Transverse colon (tissue), 4 donors: ENCODE data around the gene OSBPL2. TPM values are rescaled to one million over a fixed set of nuclear protein-coding genes. Genes with fewer than 3 reads are reported as not detected.

Experiments
- DNase-seq: peaks from one replicate; pipeline ENCODE4 v3.0.0-alpha.2; 2019
- H3K27ac ChIP-seq, 4 donors: fragments of 200-600 bp; sonication (generic); 2 replicates each; pipeline ENCODE4 v1.5.1; 2016 to 2018; ENCODE audit warnings: inconsistent platforms in 4 of 4
- H3K27me3 ChIP-seq: fragments of 200-600 bp; sonication (generic); 2 replicates; pipeline ENCODE4 v1.5.1; 2017; ENCODE audit warnings: inconsistent platforms
- H3K36me3 ChIP-seq, 4 donors: fragments of 200-600 bp; sonication (generic); 2 replicates each; pipeline ENCODE4 v1.5.1; 2017 to 2019; ENCODE audit warnings: inconsistent platforms in 4 of 4
- H3K4me1 ChIP-seq, 4 donors: fragments of 200-600 bp; sonication (generic); 2 replicates each; pipeline ENCODE4 v1.5.1; 2017 to 2020; ENCODE audit warnings: inconsistent platforms in 4 of 4
- H3K4me3 ChIP-seq, 4 donors: fragments of 200-600 bp; sonication (generic); 1 replicate in 1 of 4; 2 replicates in 3 of 4; pipeline versions ENCODE4 v1.5.1 to v1.6.1; 2017 to 2019; ENCODE audit warnings: inconsistent platforms in 4 of 4
- H3K9me3 ChIP-seq, 2 donors: fragments of 200-600 bp; sonication (generic); 2 replicates each; pipeline ENCODE4 v1.5.1; 2017 to 2019; ENCODE audit warnings: inconsistent platforms in 2 of 2
- EP300 ChIP-seq: sonication (generic); formaldehyde crosslinking; IDR thresholded peaks from one replicate; pipeline ENCODE4 v1.6.1; 2017; ENCODE audit warnings: antibody characterized with exemption, low read depth
- POLR2A ChIP-seq: fragments of 450-650 bp; IDR thresholded peaks from one replicate; pipeline ENCODE4 v1.6.1; 2016; ENCODE audit warnings: antibody characterized with exemption, mild to moderate bottlenecking, moderate library complexity
- POLR2AphosphoS5 ChIP-seq, 3 donors: sonication (generic); formaldehyde crosslinking; IDR thresholded peaks; one replicate each; pipeline ENCODE4 v1.6.1; 2016; ENCODE audit warnings: antibody characterized with exemption in 3 of 3
- WGBS, 2 donors: methylation state at CpG; one replicate each; pipeline ENCODE4 v1.1.5; 2018; ENCODE audit warnings: low coverage in 1 of 2; 5-methylcytosine and 5-hydroxymethylcytosine counted together
- in situ Hi-C, 4 donors: fragments of 200-750 bp; cut with MboI; loops; one replicate each; pipeline versions ENCODE4 v1.15.0 to v1.15.1; 2017; ENCODE audit warnings: low sequenced_read_pairs in 3 of 4, low pct_ligation_motif_present in 1 of 4, low pct_unique_long_range_greater_than_20kb in 1 of 4
- intact Hi-C: fragments of 100-400 bp; cut with DNase I; formaldehyde crosslinking; loops from one replicate; pipeline ENCODE4 v1.15.1; 2023; ENCODE audit warnings: low total_unique reads
- total RNA-seq, 4 donors: library from RNA; depleted of rRNA; stranded (reverse); fragments of >200 nt; gene quantifications; one replicate each; pipeline ENCODE4 v1.1.0, GENCODE V29; 2016
- TF ChIP-seq, protein P1 (sequence below), 5 experiments: fragments of 200-600 bp in 3 of 5; fragments of 450-650 bp in 2 of 5; sonication (generic) in 3 of 5; IDR thresholded peaks; 1 replicate in 2 of 5; 2 replicates in 3 of 5; pipeline ENCODE4 v1.5.1; 2016 to 2017; ENCODE audit warnings: antibody characterized with exemption in 5 of 5, inconsistent platforms in 3 of 5, mild to moderate bottlenecking in 2 of 5, moderate library complexity in 1 of 5

OSBPL2 gene
- total RNA-seq, 4 donors from 2014 or later, result 36.2 to 101 (median 73.3) TPM

- Histone ChIP-seq H3K27ac (no peak overlapping the region), H3K36me3 (peaks cover 0 to 35% (median 11%) of the 10 kb centered on the region in 4 donors), H3K4me1 (peaks cover 15 to 23% (median 20%) of the 10 kb centered on the region in 4 donors), H3K9me3 (no peaks in the 10 kb centered on the region), H3K4me3 (no peak overlapping the region), H3K27me3 (no peaks in the 10 kb centered on the region)
- TF ChIP-seq EP300 (no peak), POLR2AphosphoS5 (IDR thresholded peaks at IDR 0.05) (no peak), POLR2A (no peak)
- TF ChIP-seq, protein P1, sequence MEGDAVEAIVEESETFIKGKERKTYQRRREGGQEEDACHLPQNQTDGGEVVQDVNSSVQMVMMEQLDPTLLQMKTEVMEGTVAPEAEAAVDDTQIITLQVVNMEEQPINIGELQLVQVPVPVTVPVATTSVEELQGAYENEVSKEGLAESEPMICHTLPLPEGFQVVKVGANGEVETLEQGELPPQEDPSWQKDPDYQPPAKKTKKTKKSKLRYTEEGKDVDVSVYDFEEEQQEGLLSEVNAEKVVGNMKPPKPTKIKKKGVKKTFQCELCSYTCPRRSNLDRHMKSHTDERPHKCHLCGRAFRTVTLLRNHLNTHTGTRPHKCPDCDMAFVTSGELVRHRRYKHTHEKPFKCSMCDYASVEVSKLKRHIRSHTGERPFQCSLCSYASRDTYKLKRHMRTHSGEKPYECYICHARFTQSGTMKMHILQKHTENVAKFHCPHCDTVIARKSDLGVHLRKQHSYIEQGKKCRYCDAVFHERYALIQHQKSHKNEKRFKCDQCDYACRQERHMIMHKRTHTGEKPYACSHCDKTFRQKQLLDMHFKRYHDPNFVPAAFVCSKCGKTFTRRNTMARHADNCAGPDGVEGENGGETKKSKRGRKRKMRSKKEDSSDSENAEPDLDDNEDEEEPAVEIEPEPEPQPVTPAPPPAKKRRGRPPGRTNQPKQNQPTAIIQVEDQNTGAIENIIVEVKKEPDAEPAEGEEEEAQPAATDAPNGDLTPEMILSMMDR (IDR thresholded peaks at IDR 0.05), result no peak
- intact Hi-C loops, result no loop called here
- no peak for DNase-seq
- WGBS, 2 donors, result 81% methylated on average over 27 of the region's 42 CpGs; no CpG with 5 or more reads in 1 of the 2 donors
- in situ Hi-C loops, result no loop called here
These were observed 69.1 kb downstream of the OSBPL2 start for GRCh38 chr20:62307226-62308101.

- no peaks in the 10 kb centered on the region for H3K27me3 ChIP-seq
- no peak overlapping the region for H3K4me3 ChIP-seq
- intact Hi-C loops (no loop called here), in situ Hi-C loops (no loop called here)
- peaks cover 0 to 35% (median 11%) of the 10 kb centered on the region in 4 donors for H3K36me3 ChIP-seq
- no peaks in the 10 kb centered on the region for H3K9me3 ChIP-seq
- WGBS, 2 donors, result 87 to 100% methylated on average over 1 to 29 of the region's 29 CpGs
- TF ChIP-seq EP300 (no peak), POLR2A (no peak), POLR2AphosphoS5 (IDR thresholded peaks at IDR 0.05) (no peak)
- TF ChIP-seq, protein P1 (IDR thresholded peaks at IDR 0.05), result no peak
- H3K4me1 ChIP-seq, result peaks cover 15 to 23% (median 20%) of the 10 kb centered on the region in 4 donors
- H3K27ac ChIP-seq, result peak overlapping the region in 1 of 4 donors; percentile 13
- DNase-seq, result no peak
These were observed 69.9 kb downstream of the OSBPL2 start for GRCh38 chr20:62308102-62308822.

DNA sequence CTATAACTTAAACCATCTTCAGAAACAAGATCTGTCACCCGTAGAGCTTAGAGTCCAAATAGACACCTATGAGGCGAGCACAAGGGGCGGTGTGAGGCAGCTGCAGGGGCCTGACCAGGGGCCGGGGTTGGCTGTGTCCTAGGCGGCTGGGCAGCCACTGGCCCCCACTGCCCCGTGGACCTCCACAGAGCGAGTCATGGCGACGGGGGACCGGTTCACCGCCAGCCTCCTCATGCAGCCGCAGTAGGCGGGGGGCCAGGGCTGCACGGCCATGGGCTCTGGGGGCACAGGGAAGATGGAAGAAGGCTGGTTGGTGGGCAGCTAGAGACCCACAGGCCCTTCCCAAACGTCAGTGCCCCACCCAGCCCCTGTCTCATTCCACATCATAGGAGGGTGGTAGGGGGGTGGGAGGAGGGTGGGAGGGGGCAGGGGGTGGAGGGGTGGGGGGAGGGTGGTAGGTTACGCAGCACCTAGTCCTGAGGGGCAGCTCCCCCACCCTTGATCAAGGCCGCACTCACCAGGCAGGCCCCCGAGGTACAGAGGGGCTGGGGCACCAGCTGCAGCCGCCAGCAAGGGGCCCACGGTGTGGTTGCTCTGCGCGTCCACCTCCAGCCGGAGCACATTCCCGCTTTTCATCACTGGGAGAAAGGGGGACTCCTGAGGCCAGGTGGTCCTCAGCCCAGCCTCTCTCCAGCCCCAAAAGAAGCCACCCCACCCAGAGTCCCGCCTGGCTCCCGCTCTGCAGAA lies 71.0 kb downstream of the OSBPL2 start:
- Histone ChIP-seq H3K4me1 (peaks cover 7 to 15% (median 12%) of the 10 kb centered on the region in 4 donors), H3K27ac (no peak overlapping the region), H3K4me3 (no peak overlapping the region), H3K27me3 (no peaks in the 10 kb centered on the region), H3K9me3 (no peaks in the 10 kb centered on the region), H3K36me3 (peaks cover 0 to 35% (median 11%) of the 10 kb centered on the region in 4 donors)
- in situ Hi-C loops (no loop called here), intact Hi-C loops (no loop called here)
- WGBS, 2 donors, result 86 to 87% methylated on average over 2 to 18 of the region's 26 CpGs
- no peak for TF ChIP-seq EP300
- no peak for TF ChIP-seq POLR2A
- no peak for TF ChIP-seq POLR2AphosphoS5 (IDR thresholded peaks at IDR 0.05)
- TF ChIP-seq, protein P1 (IDR thresholded peaks at IDR 0.05), result no peak
- DNase-seq, result no peak
